ENCODE data around the gene KIF26B. TPM values are rescaled to one million over a fixed set of nuclear protein-coding genes. Genes with fewer than 3 reads are reported as not detected.

Gene KIF26B
- total RNA-seq, 1 experiment from 2014 or later = 1.2 TPM

DNA sequence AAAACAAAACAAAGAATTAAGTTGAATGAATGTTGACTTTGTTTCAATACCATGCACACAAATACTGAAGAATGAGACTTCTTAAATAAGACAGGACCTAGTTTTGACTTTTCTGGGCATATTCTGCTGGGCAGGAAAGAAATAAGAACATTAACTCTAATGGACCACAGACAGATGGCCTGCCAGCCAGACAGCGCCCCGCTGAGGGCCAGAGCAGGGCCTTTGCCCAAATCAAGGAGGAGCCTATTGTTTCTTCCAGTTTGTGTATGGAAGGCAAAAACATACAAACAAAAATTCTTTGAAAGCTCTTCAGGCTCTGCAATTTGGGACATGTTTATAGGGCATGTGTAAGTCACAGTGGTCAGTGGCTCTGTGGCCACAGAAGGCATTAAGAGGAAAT lies 44.4 kb upstream of the KIF26B start:
- Mint-ChIP-seq H3K4me1 (peaks cover 9% of the 10 kb centered on the region), H3K27me3 (ENCODE audit: low read depth) (no peaks in the 10 kb centered on the region), H3K4me3 (no peak overlapping the region), H3K9me3 (no peaks in the 10 kb centered on the region), H3K36me3 (no peaks in the 10 kb centered on the region), H3K27ac (no peak overlapping the region)
- DNase-seq (ENCODE audit: low spot score) (no peak), ATAC-seq (no peak)
- ChIA-PET CTCF (no interaction called here), POLR2A (no interaction called here)
- TF ChIP-seq, protein P1, sequence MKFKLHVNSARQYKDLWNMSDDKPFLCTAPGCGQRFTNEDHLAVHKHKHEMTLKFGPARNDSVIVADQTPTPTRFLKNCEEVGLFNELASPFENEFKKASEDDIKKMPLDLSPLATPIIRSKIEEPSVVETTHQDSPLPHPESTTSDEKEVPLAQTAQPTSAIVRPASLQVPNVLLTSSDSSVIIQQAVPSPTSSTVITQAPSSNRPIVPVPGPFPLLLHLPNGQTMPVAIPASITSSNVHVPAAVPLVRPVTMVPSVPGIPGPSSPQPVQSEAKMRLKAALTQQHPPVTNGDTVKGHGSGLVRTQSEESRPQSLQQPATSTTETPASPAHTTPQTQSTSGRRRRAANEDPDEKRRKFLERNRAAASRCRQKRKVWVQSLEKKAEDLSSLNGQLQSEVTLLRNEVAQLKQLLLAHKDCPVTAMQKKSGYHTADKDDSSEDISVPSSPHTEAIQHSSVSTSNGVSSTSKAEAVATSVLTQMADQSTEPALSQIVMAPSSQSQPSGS (CRISPR knock-in tag; IDR thresholded peaks at IDR 0.05; ENCODE audit: borderline replicate concordance, low read depth) = no peak
- TF ChIP-seq TEAD4 (CRISPR knock-in tag; IDR thresholded peaks at IDR 0.05) (no peak), ZNF671 (CRISPR knock-in tag; IDR thresholded peaks at IDR 0.05) (no peak), TP53 (CRISPR knock-in tag; IDR thresholded peaks at IDR 0.05) (no peak), CREM (CRISPR knock-in tag; IDR thresholded peaks at IDR 0.05) (no peak), CREB1 (CRISPR knock-in tag; IDR thresholded peaks at IDR 0.05) (no peak), IRF2 (CRISPR knock-in tag; IDR thresholded peaks at IDR 0.05; ENCODE audit: borderline replicate concordance, low read depth) (no peak)
- TF ChIP-seq, protein P2, sequence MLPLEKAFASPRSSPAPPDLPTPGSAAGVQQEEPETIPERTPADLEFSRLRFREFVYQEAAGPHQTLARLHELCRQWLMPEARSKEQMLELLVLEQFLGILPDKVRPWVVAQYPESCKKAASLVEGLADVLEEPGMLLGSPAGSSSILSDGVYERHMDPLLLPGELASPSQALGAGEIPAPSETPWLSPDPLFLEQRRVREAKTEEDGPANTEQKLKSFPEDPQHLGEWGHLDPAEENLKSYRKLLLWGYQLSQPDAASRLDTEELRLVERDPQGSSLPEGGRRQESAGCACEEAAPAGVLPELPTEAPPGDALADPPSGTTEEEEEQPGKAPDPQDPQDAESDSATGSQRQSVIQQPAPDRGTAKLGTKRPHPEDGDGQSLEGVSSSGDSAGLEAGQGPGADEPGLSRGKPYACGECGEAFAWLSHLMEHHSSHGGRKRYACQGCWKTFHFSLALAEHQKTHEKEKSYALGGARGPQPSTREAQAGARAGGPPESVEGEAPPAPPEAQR (CRISPR knock-in tag; IDR thresholded peaks at IDR 0.05) = no peak

DNA sequence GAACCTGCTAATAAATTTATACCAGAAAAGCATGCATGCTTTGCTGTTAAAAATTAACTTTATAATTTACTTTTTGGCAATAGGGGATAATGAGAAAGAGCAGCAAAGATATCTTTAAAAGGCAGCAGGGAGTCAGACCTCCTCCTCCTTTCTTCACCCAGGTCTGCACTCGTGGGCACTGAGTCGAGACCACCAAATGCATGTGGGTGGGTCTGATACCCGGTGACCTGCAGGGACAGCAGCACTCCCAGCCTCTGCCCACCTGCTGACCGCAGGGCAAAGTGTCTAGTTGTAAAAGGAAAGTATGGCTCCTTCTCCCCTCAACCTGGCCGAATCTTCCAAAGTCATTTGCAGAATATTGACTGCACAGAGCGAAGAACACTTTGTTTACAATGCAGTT lies 43.7 kb upstream of the KIF26B start:
- peaks cover 9% of the 10 kb centered on the region for H3K4me1 Mint-ChIP-seq

DNA sequence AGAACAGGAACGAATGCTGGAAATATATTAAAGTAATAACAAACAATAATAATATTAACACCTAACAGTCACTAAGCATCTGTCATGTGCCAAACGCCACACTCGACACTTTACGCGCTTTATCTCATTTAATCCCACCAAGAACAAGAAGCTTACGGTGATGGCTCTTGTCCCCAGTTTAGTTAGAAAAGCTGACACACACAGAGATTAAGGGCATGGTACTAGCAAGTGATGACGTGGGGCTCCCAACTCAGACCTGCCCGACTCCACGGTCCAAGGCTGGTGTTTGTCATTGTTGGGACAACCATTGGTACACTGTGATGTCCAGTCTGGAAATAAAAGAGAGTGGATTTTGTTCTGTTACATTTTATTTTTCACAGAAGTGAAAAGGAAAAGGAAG lies 41.1 kb upstream of the KIF26B start:
- DNase-seq (ENCODE audit: low spot score) (no peak), ATAC-seq (no peak)
- no peaks in the 10 kb centered on the region for H3K4me1 Mint-ChIP-seq
- CTCF ChIA-PET = no interaction called here
- no peak overlapping the region for H3K4me3 Mint-ChIP-seq
- no peaks in the 10 kb centered on the region for H3K9me3 Mint-ChIP-seq
- H3K36me3 Mint-ChIP-seq = no peaks in the 10 kb centered on the region
- no peak overlapping the region for H3K27ac Mint-ChIP-seq
- POLR2A ChIA-PET = no interaction called here
- no peaks in the 10 kb centered on the region for H3K27me3 Mint-ChIP-seq (ENCODE audit: low read depth)
- TF ChIP-seq NR2C2 (CRISPR knock-in tag; IDR thresholded peaks at IDR 0.05) (no peak), FOXP1 (CRISPR knock-in tag; IDR thresholded peaks at IDR 0.05; ENCODE audit: borderline replicate concordance) (no peak), EMX1 (CRISPR knock-in tag; IDR thresholded peaks at IDR 0.05) (no peak), SMAD4 (CRISPR knock-in tag; IDR thresholded peaks at IDR 0.05) (no peak), ZBTB21 (CRISPR knock-in tag; IDR thresholded peaks at IDR 0.05; ENCODE audit: borderline replicate concordance) (no peak), SP1 (CRISPR knock-in tag; conservative IDR thresholded peaks at IDR 0.05) (no peak)
- TF ChIP-seq, protein P3, sequence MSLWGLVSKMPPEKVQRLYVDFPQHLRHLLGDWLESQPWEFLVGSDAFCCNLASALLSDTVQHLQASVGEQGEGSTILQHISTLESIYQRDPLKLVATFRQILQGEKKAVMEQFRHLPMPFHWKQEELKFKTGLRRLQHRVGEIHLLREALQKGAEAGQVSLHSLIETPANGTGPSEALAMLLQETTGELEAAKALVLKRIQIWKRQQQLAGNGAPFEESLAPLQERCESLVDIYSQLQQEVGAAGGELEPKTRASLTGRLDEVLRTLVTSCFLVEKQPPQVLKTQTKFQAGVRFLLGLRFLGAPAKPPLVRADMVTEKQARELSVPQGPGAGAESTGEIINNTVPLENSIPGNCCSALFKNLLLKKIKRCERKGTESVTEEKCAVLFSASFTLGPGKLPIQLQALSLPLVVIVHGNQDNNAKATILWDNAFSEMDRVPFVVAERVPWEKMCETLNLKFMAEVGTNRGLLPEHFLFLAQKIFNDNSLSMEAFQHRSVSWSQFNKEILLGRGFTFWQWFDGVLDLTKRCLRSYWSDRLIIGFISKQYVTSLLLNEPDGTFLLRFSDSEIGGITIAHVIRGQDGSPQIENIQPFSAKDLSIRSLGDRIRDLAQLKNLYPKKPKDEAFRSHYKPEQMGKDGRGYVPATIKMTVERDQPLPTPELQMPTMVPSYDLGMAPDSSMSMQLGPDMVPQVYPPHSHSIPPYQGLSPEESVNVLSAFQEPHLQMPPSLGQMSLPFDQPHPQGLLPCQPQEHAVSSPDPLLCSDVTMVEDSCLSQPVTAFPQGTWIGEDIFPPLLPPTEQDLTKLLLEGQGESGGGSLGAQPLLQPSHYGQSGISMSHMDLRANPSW (CRISPR knock-in tag; conservative IDR thresholded peaks at IDR 0.05; ENCODE audit: low read depth) = no peak
- TF ChIP-seq, protein P2 (CRISPR knock-in tag; IDR thresholded peaks at IDR 0.05) = no peak
- TF ChIP-seq, protein P4, sequence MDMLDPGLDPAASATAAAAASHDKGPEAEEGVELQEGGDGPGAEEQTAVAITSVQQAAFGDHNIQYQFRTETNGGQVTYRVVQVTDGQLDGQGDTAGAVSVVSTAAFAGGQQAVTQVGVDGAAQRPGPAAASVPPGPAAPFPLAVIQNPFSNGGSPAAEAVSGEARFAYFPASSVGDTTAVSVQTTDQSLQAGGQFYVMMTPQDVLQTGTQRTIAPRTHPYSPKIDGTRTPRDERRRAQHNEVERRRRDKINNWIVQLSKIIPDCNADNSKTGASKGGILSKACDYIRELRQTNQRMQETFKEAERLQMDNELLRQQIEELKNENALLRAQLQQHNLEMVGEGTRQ (CRISPR knock-in tag; IDR thresholded peaks at IDR 0.05) = no peak
- TF ChIP-seq, protein P5, sequence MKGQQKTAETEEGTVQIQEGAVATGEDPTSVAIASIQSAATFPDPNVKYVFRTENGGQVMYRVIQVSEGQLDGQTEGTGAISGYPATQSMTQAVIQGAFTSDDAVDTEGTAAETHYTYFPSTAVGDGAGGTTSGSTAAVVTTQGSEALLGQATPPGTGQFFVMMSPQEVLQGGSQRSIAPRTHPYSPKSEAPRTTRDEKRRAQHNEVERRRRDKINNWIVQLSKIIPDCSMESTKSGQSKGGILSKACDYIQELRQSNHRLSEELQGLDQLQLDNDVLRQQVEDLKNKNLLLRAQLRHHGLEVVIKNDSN (CRISPR knock-in tag; IDR thresholded peaks at IDR 0.05) = no peak

More for the DNA sequence above, 43.7 kb upstream of the KIF26B start:
- TF ChIP-seq, protein P6, sequence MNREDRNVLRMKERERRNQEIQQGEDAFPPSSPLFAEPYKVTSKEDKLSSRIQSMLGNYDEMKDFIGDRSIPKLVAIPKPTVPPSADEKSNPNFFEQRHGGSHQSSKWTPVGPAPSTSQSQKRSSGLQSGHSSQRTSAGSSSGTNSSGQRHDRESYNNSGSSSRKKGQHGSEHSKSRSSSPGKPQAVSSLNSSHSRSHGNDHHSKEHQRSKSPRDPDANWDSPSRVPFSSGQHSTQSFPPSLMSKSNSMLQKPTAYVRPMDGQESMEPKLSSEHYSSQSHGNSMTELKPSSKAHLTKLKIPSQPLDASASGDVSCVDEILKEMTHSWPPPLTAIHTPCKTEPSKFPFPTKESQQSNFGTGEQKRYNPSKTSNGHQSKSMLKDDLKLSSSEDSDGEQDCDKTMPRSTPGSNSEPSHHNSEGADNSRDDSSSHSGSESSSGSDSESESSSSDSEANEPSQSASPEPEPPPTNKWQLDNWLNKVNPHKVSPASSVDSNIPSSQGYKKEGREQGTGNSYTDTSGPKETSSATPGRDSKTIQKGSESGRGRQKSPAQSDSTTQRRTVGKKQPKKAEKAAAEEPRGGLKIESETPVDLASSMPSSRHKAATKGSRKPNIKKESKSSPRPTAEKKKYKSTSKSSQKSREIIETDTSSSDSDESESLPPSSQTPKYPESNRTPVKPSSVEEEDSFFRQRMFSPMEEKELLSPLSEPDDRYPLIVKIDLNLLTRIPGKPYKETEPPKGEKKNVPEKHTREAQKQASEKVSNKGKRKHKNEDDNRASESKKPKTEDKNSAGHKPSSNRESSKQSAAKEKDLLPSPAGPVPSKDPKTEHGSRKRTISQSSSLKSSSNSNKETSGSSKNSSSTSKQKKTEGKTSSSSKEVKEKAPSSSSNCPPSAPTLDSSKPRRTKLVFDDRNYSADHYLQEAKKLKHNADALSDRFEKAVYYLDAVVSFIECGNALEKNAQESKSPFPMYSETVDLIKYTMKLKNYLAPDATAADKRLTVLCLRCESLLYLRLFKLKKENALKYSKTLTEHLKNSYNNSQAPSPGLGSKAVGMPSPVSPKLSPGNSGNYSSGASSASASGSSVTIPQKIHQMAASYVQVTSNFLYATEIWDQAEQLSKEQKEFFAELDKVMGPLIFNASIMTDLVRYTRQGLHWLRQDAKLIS (CRISPR knock-in tag; IDR thresholded peaks at IDR 0.05; ENCODE audit: borderline replicate concordance) = no peak
- TF ChIP-seq FOXP1 (CRISPR knock-in tag; IDR thresholded peaks at IDR 0.05; ENCODE audit: borderline replicate concordance) (no peak), PRRX2 (CRISPR knock-in tag; IDR thresholded peaks at IDR 0.05) (no peak)
- ChIA-PET CTCF (no interaction called here), POLR2A (no interaction called here)
- ATAC-seq (no peak), DNase-seq (ENCODE audit: low spot score) (no peak)
- no peaks in the 10 kb centered on the region for H3K9me3 Mint-ChIP-seq
- H3K27me3 Mint-ChIP-seq (ENCODE audit: low read depth) = no peaks in the 10 kb centered on the region
- H3K27ac Mint-ChIP-seq = no peak overlapping the region
- H3K36me3 Mint-ChIP-seq = no peaks in the 10 kb centered on the region
- no peak overlapping the region for H3K4me3 Mint-ChIP-seq
